IMR-90 (cell line): ENCODE measurements around the gene GRID1. TPM values are rescaled to one million over a fixed set of nuclear protein-coding genes. Genes with fewer than 3 reads are reported as not detected.
A peak's percentile ranks its signal among the peaks of the same experiment; 100 is the strongest.

Experiments used
- ATAC-seq: fragments of 200-7000 bp; cut with Tn5 transposase; 2 replicates; pipeline ENCODE4 v1.9.1; 2020; ENCODE audit warnings: low read depth, mild to moderate bottlenecking, moderate library complexity
- Bru-seq: library from RNA; stranded (reverse); fragments of 400-500 nt; gene quantifications from one replicate; lab custom pipeline; 2021; lab: Mats Ljungman, UMichigan
- BruChase-seq, 2 experiments: library from RNA; stranded (reverse); fragments of 400-500 nt; gene quantifications; one replicate each; lab custom pipeline; 2021; lab: Mats Ljungman, UMichigan
- BruUV-seq: library from RNA; stranded (reverse); fragments of 400-500 nt; replicated peaks from 2 replicates; lab custom pipeline; 2021; lab: Mats Ljungman, UMichigan
- CTCF ChIA-PET: fragments of 300-600 bp; formaldehyde crosslinking; extraction: SDS; loops from one replicate; lab custom pipeline; 2021; ENCODE audit warnings: antibody characterized with exemption; lab: Yijun Ruan, JAX
- POLR2A ChIA-PET: fragments of 300-600 bp; sonication (Branson Sonifier 250); formaldehyde crosslinking; loops from one replicate; lab custom pipeline; 2022; ENCODE audit warnings: antibody characterized with exemption; ENCODE audit not compliant: unreplicated experiment; lab: Charles Lee
- DNase-seq: peaks from one replicate; pipeline ENCODE4 v3.0.0; 2013
- H2AFZ ChIP-seq: replicated peaks from 2 replicates; pipeline ENCODE3; 2013; ENCODE audit warnings: low read length, mild to moderate bottlenecking; ENCODE audit not compliant: poor library complexity
- H2AK5ac ChIP-seq: 2 replicates; pipeline ENCODE4 v1.6.1; 2013; ENCODE audit warnings: low read depth, low read length, inconsistent platforms
- H2AK9ac ChIP-seq: replicated peaks from 2 replicates; pipeline ENCODE3; 2013; ENCODE audit warnings: mild to moderate bottlenecking, low read depth, low read length, moderate library complexity; ENCODE audit not compliant: poor library complexity
- H2BK120ac ChIP-seq: 2 replicates; pipeline ENCODE4 v1.6.1; 2013; ENCODE audit warnings: low read depth, low read length, inconsistent platforms
- H2BK15ac ChIP-seq: 3 replicates; pipeline ENCODE4 v1.6.1; 2013; ENCODE audit warnings: low read depth, low read length, inconsistent platforms
- H2BK20ac ChIP-seq: 2 replicates; pipeline ENCODE4 v1.6.1; 2013; ENCODE audit warnings: low read depth, mild to moderate bottlenecking, inconsistent platforms, low read length, moderate library complexity
- H2BK5ac ChIP-seq: 2 replicates; pipeline ENCODE4 v1.6.1; 2013; ENCODE audit warnings: mild to moderate bottlenecking, low read depth, low read length, inconsistent platforms; ENCODE audit not compliant: poor library complexity, severe bottlenecking
- H3K14ac ChIP-seq: replicated peaks from 2 replicates; pipeline ENCODE4 v1.6.1; 2013; ENCODE audit warnings: low read depth, low read length, inconsistent platforms
- H3K18ac ChIP-seq: 2 replicates; pipeline ENCODE4 v1.6.1; 2013; ENCODE audit warnings: low read depth, low read length, control low read depth
- H3K23ac ChIP-seq: 2 replicates; pipeline ENCODE4 v1.6.1; 2013; ENCODE audit warnings: low read depth, low read length, inconsistent platforms
- H3K27ac ChIP-seq: 2 replicates; pipeline ENCODE4 v1.5.1; 2013; ENCODE audit warnings: mild to moderate bottlenecking, control low read depth, low read length; ENCODE audit not compliant: insufficient read depth
- H3K27me3 ChIP-seq: 2 replicates; pipeline ENCODE4 v1.6.1; 2013; ENCODE audit warnings: low read length; ENCODE audit not compliant: control insufficient read depth, insufficient read depth
- H3K36me3 ChIP-seq: 2 replicates; pipeline ENCODE4 v1.6.1; 2013; ENCODE audit warnings: low read length, mixed read lengths; ENCODE audit not compliant: control insufficient read depth, insufficient read depth
- H3K4ac ChIP-seq: 2 replicates; pipeline ENCODE4 v1.6.1; 2013; ENCODE audit warnings: low read depth, low read length, inconsistent platforms
- H3K4me1 ChIP-seq: 2 replicates; pipeline ENCODE4 v1.6.1; 2013; ENCODE audit warnings: low read length, mixed read lengths; ENCODE audit not compliant: control insufficient read depth, insufficient read depth
- H3K4me2 ChIP-seq: 2 replicates; pipeline ENCODE4 v1.6.1; 2013; ENCODE audit warnings: low read depth, mild to moderate bottlenecking, control low read depth, low read length, moderate library complexity
- H3K4me3 ChIP-seq: 2 replicates; pipeline ENCODE4 v1.5.1; 2013; ENCODE audit warnings: low read depth, mild to moderate bottlenecking, control low read depth, low read length, moderate library complexity; ENCODE audit not compliant: insufficient read depth
- H3K56ac ChIP-seq: 2 replicates; pipeline ENCODE4 v1.6.1; 2013; ENCODE audit warnings: low read length, inconsistent platforms; ENCODE audit not compliant: insufficient read depth; ENCODE audit errors: extremely low read depth
- H3K79me1 ChIP-seq, 2 experiments: 2 replicates each; pipeline ENCODE4 v1.6.1; 2013; ENCODE audit warnings: low read length in 2 of 2, inconsistent platforms in 1 of 2, low read depth in 1 of 2
- H3K9ac ChIP-seq: 2 replicates; pipeline ENCODE4 v1.6.1; 2013; ENCODE audit warnings: low read depth, low read length, control low read depth
- H3K9me1 ChIP-seq: 2 replicates; pipeline ENCODE4 v1.6.1; 2013; ENCODE audit warnings: low read length, inconsistent platforms; ENCODE audit not compliant: insufficient read depth
- H3K9me3 ChIP-seq: 2 replicates; pipeline ENCODE4 v1.6.1; 2013; ENCODE audit warnings: low read length; ENCODE audit not compliant: control insufficient read depth, insufficient read depth
- H4K20me1 ChIP-seq: 2 replicates; pipeline ENCODE4 v1.6.1; 2013; ENCODE audit warnings: low read length, inconsistent platforms; ENCODE audit not compliant: insufficient read depth
- H4K5ac ChIP-seq: 2 replicates; pipeline ENCODE4 v1.6.1; 2013; ENCODE audit warnings: mild to moderate bottlenecking, low read depth, low read length, control low read depth
- H4K8ac ChIP-seq, 2 experiments: 2 replicates each; pipeline ENCODE4 v1.6.1; 2013; ENCODE audit warnings: low read depth in 2 of 2, low read length in 2 of 2, control low read depth in 1 of 2, inconsistent platforms in 1 of 2
- H4K91ac ChIP-seq: 2 replicates; pipeline ENCODE4 v1.6.1; 2013; ENCODE audit warnings: low read depth, low read length, inconsistent platforms; ENCODE audit not compliant: insufficient read depth
- BHLHE40 ChIP-seq: fragments of 150-350 bp; IDR thresholded peaks from 2 replicates; pipeline ENCODE4 v1.6.1; 2016; ENCODE audit warnings: mild to moderate bottlenecking, low read depth, low read length
- CEBPB ChIP-seq: IDR thresholded peaks from 2 replicates; pipeline ENCODE4 v1.6.1; 2012; ENCODE audit warnings: low read depth, low read length, improper control_type of control experiment
- CHD1 ChIP-seq: IDR thresholded peaks from 2 replicates; pipeline ENCODE4 v1.6.1; 2012; ENCODE audit warnings: low read depth, low read length, improper control_type of control experiment
- CTCF ChIP-seq: conservative IDR thresholded peaks from 2 replicates; pipeline ENCODE4 v1.5.1; 2012; ENCODE audit warnings: mild to moderate bottlenecking, low read depth, low read length, improper control_type of control experiment
- ELK1 ChIP-seq: fragments of 150-350 bp; IDR thresholded peaks from 2 replicates; pipeline ENCODE4 v1.6.1; 2016; ENCODE audit warnings: low read depth, mild to moderate bottlenecking, low read length, moderate library complexity, borderline replicate concordance
- FOS ChIP-seq: fragments of 150-350 bp; IDR thresholded peaks from 2 replicates; pipeline ENCODE4 v1.6.1; 2016; ENCODE audit warnings: low read depth, low read length
- MAFK ChIP-seq: IDR thresholded peaks from 2 replicates; pipeline ENCODE4 v1.6.1; 2012; ENCODE audit warnings: low read depth, low read length, improper control_type of control experiment
- MAZ ChIP-seq: IDR thresholded peaks from 2 replicates; pipeline ENCODE4 v1.6.1; 2012; ENCODE audit warnings: low read depth, mild to moderate bottlenecking, low read length, improper control_type of control experiment, moderate library complexity, borderline replicate concordance
- NFE2L2 ChIP-seq: fragments of 150-350 bp; IDR thresholded peaks from 2 replicates; pipeline ENCODE4 v1.6.1; 2016; ENCODE audit warnings: low read depth, mild to moderate bottlenecking, low read length
- RFX5 ChIP-seq: IDR thresholded peaks from 2 replicates; pipeline ENCODE4 v1.8.0; 2012; ENCODE audit warnings: low read depth, mild to moderate bottlenecking, low read length, moderate library complexity
- SMC3 ChIP-seq: fragments of 150-350 bp; IDR thresholded peaks from 2 replicates; pipeline ENCODE4 v1.6.1; 2016; ENCODE audit warnings: low read depth, mild to moderate bottlenecking, antibody characterized with exemption, low read length, moderate library complexity
- USF2 ChIP-seq: fragments of 150-350 bp; IDR thresholded peaks from 2 replicates; pipeline ENCODE4 v1.6.1; 2017; ENCODE audit warnings: mild to moderate bottlenecking, antibody characterized with exemption, low read length, low read depth
- WGBS, 2 experiments: methylation state at CpG; one replicate each; pipeline versions ENCODE4 v1.1.5 to v1.1.7; 2013; ENCODE audit warnings: missing lambda C conversion rate in 2 of 2; ENCODE audit not compliant: insufficient read length in 1 of 2; ENCODE audit errors: extremely low coverage in 2 of 2; 5-methylcytosine and 5-hydroxymethylcytosine counted together
- dilution Hi-C: fragments of 300-500 bp; cut with HindIII; formaldehyde crosslinking; loops from one replicate; pipeline ENCODE4 v1.14.3; 2018; ENCODE audit warnings: low sequenced_read_pairs; ENCODE audit not compliant: unreplicated experiment
- in situ Hi-C: fragments of 300-500 bp; cut with MboI; formaldehyde crosslinking; loops from 3 replicates; pipeline ENCODE4 v1.14.3; 2019; ENCODE audit warnings: low sequenced_read_pairs, inconsistent platforms, mixed read lengths
- intact Hi-C: fragments of 100-400 bp; cut with micrococcal nuclease; formaldehyde crosslinking; loops from 2 replicates; pipeline ENCODE4 v1.10.0; 2022
- long read RNA-seq: library from polyadenylated mRNA; unstranded; transcript quantifications from one replicate; pipeline ENCODE4 v2.0.0, GENCODE V29; 2021; ENCODE audit not compliant: unreplicated experiment
- polyA plus RNA-seq, 3 experiments: library from polyadenylated mRNA; depleted of rRNA; stranded (reverse); fragments of >200 nt; gene quantifications; 2 replicates each; pipeline ENCODE4 v1.2.3, GENCODE V29; 2012; ENCODE audit warnings: low replicate concordance in 1 of 3
- total RNA-seq: library from RNA; depleted of rRNA; stranded (reverse); fragments of >200 nt; gene quantifications from 2 replicates; pipeline ENCODE4 v1.2.3, GENCODE V29; 2012; rRNA removed

Gene GRID1
- total RNA-seq (not detected in 2 replicates), polyA plus RNA-seq (2012; rRNA removed) (0.03 TPM in 1 of 2 replicates, not detected in the other), Bru-seq, nascent RNA (percentile 2 among the genes with signal in this experiment), BruChase-seq, experiment 1, labeled RNA remaining after a 6-hour chase (percentile 3 among the genes with signal in this experiment), BruChase-seq, experiment 2, labeled RNA remaining after a 2-hour chase (percentile 5 among the genes with signal in this experiment)
- polyA plus RNA-seq (2012; cell fraction: cytosol; rRNA removed), result not detected in 2 replicates
- polyA plus RNA-seq (2012; cell fraction: nucleus; rRNA removed; ENCODE audit: low replicate concordance), result 0.03 TPM in 1 of 2 replicates, not detected in the other
- long read RNA-seq, result 0 reads

- H3K27me3 ChIP-seq, result peaks cover 93% of the 10 kb centered on the region
- H3K4me2 ChIP-seq, result peak within 1 kb of the TSS; percentile 86
- peak within 1 kb of the TSS; percentile 68 for H2AFZ ChIP-seq
- no peaks in the 10 kb centered on the region for H3K36me3 ChIP-seq
- no peak within 1 kb of the TSS for H2BK20ac ChIP-seq
- no peak within 1 kb of the TSS for H3K23ac ChIP-seq
- no peak for DNase-seq
- no peak within 1 kb of the TSS for H3K56ac ChIP-seq
- no peaks in the 10 kb centered on the region for H3K79me1 ChIP-seq
- ChIA-PET POLR2A (no interaction called here), CTCF (no interaction called here)
- in situ Hi-C loops (no loop called here), intact Hi-C loops (no loop called here), dilution Hi-C loops (no loop called here)
- no peak within 1 kb of the TSS for H3K14ac ChIP-seq
- 3% methylated on average over 48 of the region's 119 CpGs; no CpG with 5 or more reads in 1 of the 2 experiments for WGBS, 2 experiments
- H3K27ac ChIP-seq, result no peak within 1 kb of the TSS
- no peaks in the 10 kb centered on the region; the same call in none of the 2 replicates for H4K20me1 ChIP-seq
- H4K5ac ChIP-seq, result no peak within 1 kb of the TSS
- H2AK9ac ChIP-seq, result peak within 1 kb of the TSS; percentile 50
- H4K91ac ChIP-seq, result no peak within 1 kb of the TSS
- H3K9ac ChIP-seq, result no peak within 1 kb of the TSS
- ATAC-seq, result peak; percentile 64
- no peaks in the 10 kb centered on the region for H3K9me1 ChIP-seq
- no TSS peak for BruUV-seq
- H2BK15ac ChIP-seq, result no peak within 1 kb of the TSS
- no peak within 1 kb of the TSS for H2BK5ac ChIP-seq
- H3K4me1 ChIP-seq, result no peaks in the 10 kb centered on the region; the same call in 1 of the 2 replicates
- H3K9me3 ChIP-seq, result peaks cover 2% of the 10 kb centered on the region; the same call in 1 of the 2 replicates
- no peak within 1 kb of the TSS for H3K4ac ChIP-seq
- H2AK5ac ChIP-seq, result no peak within 1 kb of the TSS
- H3K18ac ChIP-seq, result no peak within 1 kb of the TSS
- no peak within 1 kb of the TSS for H2BK120ac ChIP-seq
- no peak within 1 kb of the TSS for H4K8ac ChIP-seq
- H3K4me3 ChIP-seq, result peak within 1 kb of the TSS; percentile 23; the same call in 1 of the 2 replicates
- no peak for TF ChIP-seq USF2
- no peak for TF ChIP-seq MAFK
- no peak for TF ChIP-seq BHLHE40
- TF ChIP-seq ELK1, result no peak
- no peak for TF ChIP-seq CHD1
- TF ChIP-seq CTCF, result no peak
- no peak for TF ChIP-seq NFE2L2
- TF ChIP-seq RFX5, result no peak
- no peak for TF ChIP-seq MAZ
- no peak for TF ChIP-seq CEBPB
- TF ChIP-seq SMC3, result no peak
- no peak for TF ChIP-seq FOS
These were observed at the start of gene GRID1 for GRCh38 chr10:86366033-86366901. GRID1 (minus strand) TSS chr10:86366795.
